WTC11 (cell line): ENCODE measurements around the gene THSD4. TPM values are rescaled to one million over a fixed set of nuclear protein-coding genes. Genes with fewer than 3 reads are reported as not detected.

Experiments used
- ATAC-seq: fragments of 200-7000 bp; cut with Tn5 transposase; 2 replicates; pipeline ENCODE4 v1.10.0; 2021; ENCODE audit warnings: mild to moderate bottlenecking, moderate library complexity
- CTCF ChIA-PET: fragments of 300-600 bp; sonication (Branson Sonifier 250); formaldehyde crosslinking; loops from one replicate; lab custom pipeline; 2021; ENCODE audit warnings: antibody characterized with exemption; lab: Charles Lee
- POLR2A ChIA-PET: fragments of 350-600 bp; sonication (Branson Sonifier 250); formaldehyde crosslinking; loops from one replicate; lab custom pipeline; 2021; ENCODE audit warnings: antibody characterized with exemption; lab: Charles Lee
- DNase-seq: peaks from one replicate; pipeline ENCODE4 v3.0.0; 2021; ENCODE audit warnings: low spot score
- H3K27ac Mint-ChIP-seq: 2 replicates; pipeline ENCODE4 v1.8.0; 2021; ENCODE audit warnings: mixed read lengths
- H3K27me3 Mint-ChIP-seq: 2 replicates; pipeline ENCODE4 v1.8.0; 2021; ENCODE audit warnings: low read depth, mild to moderate bottlenecking, moderate library complexity, mixed read lengths
- H3K36me3 Mint-ChIP-seq: 2 replicates; pipeline ENCODE4 v1.8.0; 2021; ENCODE audit warnings: mixed read lengths
- H3K4me1 Mint-ChIP-seq: 2 replicates; pipeline ENCODE4 v1.8.0; 2022; ENCODE audit warnings: mixed read lengths
- H3K4me3 Mint-ChIP-seq: 2 replicates; pipeline ENCODE4 v1.8.0; 2021; ENCODE audit warnings: mild to moderate bottlenecking, moderate library complexity, mixed read lengths
- H3K9me3 Mint-ChIP-seq: 2 replicates; pipeline ENCODE4 v1.8.0; 2021; ENCODE audit warnings: mixed read lengths
- EMX1 ChIP-seq: fragments of 250-450 bp; sonication (Bioruptor Pico); IDR thresholded peaks from 2 replicates; pipeline ENCODE4 v1.8.0; 2021; ENCODE audit warnings: mild to moderate bottlenecking
- ESRRA ChIP-seq: sonication (generic); formaldehyde crosslinking; IDR thresholded peaks from 2 replicates; pipeline ENCODE4 v1.8.1; 2022; ENCODE audit warnings: mild to moderate bottlenecking, missing genetic modification reagents, borderline replicate concordance
- ETV6 ChIP-seq: sonication (generic); formaldehyde crosslinking; IDR thresholded peaks from 2 replicates; pipeline ENCODE4 v1.8.1; 2022; ENCODE audit warnings: mild to moderate bottlenecking, missing genetic modification reagents
- FOXK1 ChIP-seq: sonication (generic); formaldehyde crosslinking; IDR thresholded peaks from 2 replicates; pipeline ENCODE4 v1.8.0; 2022; ENCODE audit warnings: mild to moderate bottlenecking, moderate library complexity, missing genetic modification reagents
- JUN ChIP-seq: sonication (generic); formaldehyde crosslinking; IDR thresholded peaks from 2 replicates; pipeline ENCODE4 v1.8.0; 2023; ENCODE audit warnings: mild to moderate bottlenecking, missing genetic modification reagents
- KAT7 ChIP-seq: sonication (generic); formaldehyde crosslinking; IDR thresholded peaks from 2 replicates; pipeline ENCODE4 v1.8.1; 2023; ENCODE audit warnings: missing genetic modification reagents, mild to moderate bottlenecking, borderline replicate concordance
- MYBL2 ChIP-seq: sonication (generic); formaldehyde crosslinking; IDR thresholded peaks from 2 replicates; pipeline ENCODE4 v1.8.1; 2023; ENCODE audit warnings: mild to moderate bottlenecking, moderate library complexity, missing genetic modification reagents
- NFE2L1 ChIP-seq: sonication (generic); formaldehyde crosslinking; IDR thresholded peaks from 2 replicates; pipeline ENCODE4 v1.8.1; 2023; ENCODE audit warnings: missing genetic modification reagents
- SMAD3 ChIP-seq: sonication (generic); formaldehyde crosslinking; IDR thresholded peaks from 2 replicates; pipeline ENCODE4 v1.8.0; 2022; ENCODE audit warnings: missing genetic modification reagents, mild to moderate bottlenecking, borderline replicate concordance
- SMAD4 ChIP-seq: sonication (generic); formaldehyde crosslinking; IDR thresholded peaks from 2 replicates; pipeline ENCODE4 v1.8.0; 2022; ENCODE audit warnings: mild to moderate bottlenecking, missing genetic modification reagents
- SP1 ChIP-seq: sonication (generic); formaldehyde crosslinking; conservative IDR thresholded peaks from 2 replicates; pipeline ENCODE4 v1.8.1; 2022; ENCODE audit warnings: missing genetic modification reagents
- TEAD4 ChIP-seq: sonication (generic); formaldehyde crosslinking; IDR thresholded peaks from 2 replicates; pipeline ENCODE4 v1.8.0; 2022; ENCODE audit warnings: mild to moderate bottlenecking, missing genetic modification reagents
- ZNF219 ChIP-seq: sonication (generic); formaldehyde crosslinking; IDR thresholded peaks from 2 replicates; pipeline ENCODE4 v1.8.0; 2023; ENCODE audit warnings: missing genetic modification reagents, mild to moderate bottlenecking, borderline replicate concordance
- ZNF232 ChIP-seq: sonication (generic); formaldehyde crosslinking; IDR thresholded peaks from 2 replicates; pipeline ENCODE4 v1.8.0; 2022; ENCODE audit warnings: mild to moderate bottlenecking, missing genetic modification reagents
- ZNF317 ChIP-seq: sonication (generic); formaldehyde crosslinking; IDR thresholded peaks from 2 replicates; pipeline ENCODE4 v1.8.1; 2023; ENCODE audit warnings: low read depth, mild to moderate bottlenecking, moderate library complexity, missing genetic modification reagents, borderline replicate concordance
- total RNA-seq: library from RNA; stranded (reverse); gene quantifications from 3 replicates; pipeline ENCODE4 v1.2.3, GENCODE V29; 2021
- TF ChIP-seq, protein P1 (sequence below): fragments of 250-450 bp; sonication (Bioruptor Pico); IDR thresholded peaks from 2 replicates; pipeline ENCODE4 v1.9.0; 2021; ENCODE audit warnings: mild to moderate bottlenecking
- TF ChIP-seq, protein P2 (sequence below): sonication (generic); formaldehyde crosslinking; IDR thresholded peaks from 2 replicates; pipeline ENCODE4 v1.8.1; 2022; ENCODE audit warnings: mild to moderate bottlenecking, moderate library complexity, missing genetic modification reagents
- TF ChIP-seq, protein P3 (sequence below): fragments of 200-600 bp; IDR thresholded peaks from 2 replicates; pipeline ENCODE4 v1.8.0; 2022; ENCODE audit warnings: antibody characterized with exemption
- TF ChIP-seq, protein P4 (sequence below): fragments of 250-450 bp; sonication (Bioruptor Pico); IDR thresholded peaks from 2 replicates; pipeline ENCODE4 v1.8.0; 2021; ENCODE audit warnings: mild to moderate bottlenecking
- TF ChIP-seq, protein P5 (sequence below): sonication (generic); formaldehyde crosslinking; IDR thresholded peaks from 2 replicates; pipeline ENCODE4 v1.8.0; 2023; ENCODE audit warnings: mild to moderate bottlenecking, missing genetic modification reagents

THSD4 gene
- total RNA-seq, 1 experiment from 2014 or later: 7.8 TPM

DNA sequence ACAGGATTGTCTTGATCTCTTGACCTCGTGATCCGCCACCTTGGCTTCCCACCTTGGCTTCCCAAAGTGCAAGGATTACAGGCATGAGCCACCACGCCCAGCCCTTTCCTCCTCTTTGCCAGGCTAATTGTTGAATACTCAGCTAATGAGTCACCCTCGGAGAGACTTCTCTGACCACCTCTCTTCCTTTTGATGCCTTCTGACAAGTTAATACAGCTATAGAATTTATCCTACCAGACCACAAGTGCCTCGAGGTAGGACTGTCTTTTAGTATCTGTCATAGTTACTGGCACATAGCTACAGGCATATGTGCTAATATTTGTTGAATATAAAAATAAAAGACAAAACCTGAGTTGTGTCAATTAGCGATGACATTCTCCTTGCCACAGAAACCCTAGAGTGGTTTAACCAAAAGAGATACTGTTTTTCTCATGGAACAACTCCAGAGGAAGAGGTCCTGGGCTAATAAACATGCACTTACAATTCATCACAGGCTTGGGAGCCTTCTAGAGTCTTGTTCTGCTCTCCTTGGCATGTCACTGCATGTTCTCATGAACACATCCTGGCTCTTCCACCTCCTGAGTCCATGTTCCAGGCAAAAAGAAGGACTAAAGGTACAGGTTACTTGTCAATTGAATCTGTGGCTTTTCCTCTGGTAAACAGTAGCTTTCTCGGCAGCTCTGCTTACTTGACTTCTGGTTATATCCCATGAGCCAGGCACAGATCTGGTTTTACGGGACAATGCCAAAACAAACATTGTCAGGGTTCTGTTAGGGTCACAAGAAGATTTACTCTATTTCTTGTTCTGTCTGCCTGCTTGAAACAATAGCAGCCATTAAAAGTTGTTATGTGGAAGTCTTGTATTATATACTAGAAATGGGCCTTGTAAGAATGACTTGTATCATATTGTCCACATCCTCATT, 332.3 kb downstream of the THSD4 start:
- CTCF ChIA-PET: interaction anchor here (0.7 to 1.1 kb wide), 2 partner anchors 13 to 61 kb away, joined by 3 to 4 read pairs; no protein-coding TSS in a partner anchor
- H3K36me3 Mint-ChIP-seq: no peaks in the 10 kb centered on the region
- H3K27ac Mint-ChIP-seq: no peak overlapping the region
- DNase-seq (no peak), ATAC-seq (no peak)
- H3K4me1 Mint-ChIP-seq: peaks cover 17% of the 10 kb centered on the region
- H3K4me3 Mint-ChIP-seq: no peak overlapping the region
- no peak for TF ChIP-seq EMX1
- TF ChIP-seq, protein P1, sequence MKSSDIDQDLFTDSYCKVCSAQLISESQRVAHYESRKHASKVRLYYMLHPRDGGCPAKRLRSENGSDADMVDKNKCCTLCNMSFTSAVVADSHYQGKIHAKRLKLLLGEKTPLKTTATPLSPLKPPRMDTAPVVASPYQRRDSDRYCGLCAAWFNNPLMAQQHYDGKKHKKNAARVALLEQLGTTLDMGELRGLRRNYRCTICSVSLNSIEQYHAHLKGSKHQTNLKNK (CRISPR knock-in tag): no peak
- TF ChIP-seq, protein P2, sequence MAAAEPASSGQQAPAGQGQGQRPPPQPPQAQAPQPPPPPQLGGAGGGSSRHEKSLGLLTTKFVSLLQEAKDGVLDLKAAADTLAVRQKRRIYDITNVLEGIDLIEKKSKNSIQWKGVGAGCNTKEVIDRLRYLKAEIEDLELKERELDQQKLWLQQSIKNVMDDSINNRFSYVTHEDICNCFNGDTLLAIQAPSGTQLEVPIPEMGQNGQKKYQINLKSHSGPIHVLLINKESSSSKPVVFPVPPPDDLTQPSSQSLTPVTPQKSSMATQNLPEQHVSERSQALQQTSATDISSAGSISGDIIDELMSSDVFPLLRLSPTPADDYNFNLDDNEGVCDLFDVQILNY (CRISPR knock-in tag): no peak
- TF ChIP-seq ZNF232 (CRISPR knock-in tag): no peak
- no peak for TF ChIP-seq KAT7
- POLR2A ChIA-PET: no interaction called here
- H3K9me3 Mint-ChIP-seq: no peaks in the 10 kb centered on the region
- H3K27me3 Mint-ChIP-seq: no peaks in the 10 kb centered on the region

DNA sequence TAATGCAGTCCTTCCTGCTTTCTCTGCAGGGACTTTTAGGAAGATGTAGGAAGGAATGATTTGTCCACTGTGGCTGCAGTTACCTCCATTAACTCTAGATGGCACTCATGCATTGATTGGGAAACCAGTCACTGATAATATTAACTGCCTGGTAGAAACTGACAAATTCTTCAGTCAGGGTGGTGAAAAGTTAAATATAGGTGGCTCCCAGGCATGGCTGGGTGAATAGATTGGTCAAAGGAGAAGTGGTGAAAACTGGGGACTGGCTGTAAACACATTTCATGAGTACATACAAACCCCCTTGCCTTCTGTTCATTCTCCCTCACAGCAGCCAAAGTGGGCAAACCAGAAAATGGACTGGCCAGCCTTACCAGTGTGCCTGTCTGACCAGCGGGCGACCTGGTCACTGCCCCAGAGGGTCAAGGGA, 333.4 kb downstream of the THSD4 start:
- Mint-ChIP-seq H3K4me3 (no peak overlapping the region), H3K27ac (no peak overlapping the region), H3K36me3 (no peaks in the 10 kb centered on the region), H3K9me3 (no peaks in the 10 kb centered on the region), H3K27me3 (no peaks in the 10 kb centered on the region), H3K4me1 (peaks cover 6% of the 10 kb centered on the region)
- ChIA-PET CTCF (interaction anchor here (1.0 to 2.2 kb wide), 3 partner anchors 14 to 353 kb away, joined by 3 to 6 read pairs (median 3); no protein-coding TSS in a partner anchor), POLR2A (no interaction called here)
- ATAC-seq (peak; percentile 70), DNase-seq (peak; percentile 61)
- no peak for TF ChIP-seq JUN (CRISPR knock-in tag)
- TF ChIP-seq, protein P3, sequence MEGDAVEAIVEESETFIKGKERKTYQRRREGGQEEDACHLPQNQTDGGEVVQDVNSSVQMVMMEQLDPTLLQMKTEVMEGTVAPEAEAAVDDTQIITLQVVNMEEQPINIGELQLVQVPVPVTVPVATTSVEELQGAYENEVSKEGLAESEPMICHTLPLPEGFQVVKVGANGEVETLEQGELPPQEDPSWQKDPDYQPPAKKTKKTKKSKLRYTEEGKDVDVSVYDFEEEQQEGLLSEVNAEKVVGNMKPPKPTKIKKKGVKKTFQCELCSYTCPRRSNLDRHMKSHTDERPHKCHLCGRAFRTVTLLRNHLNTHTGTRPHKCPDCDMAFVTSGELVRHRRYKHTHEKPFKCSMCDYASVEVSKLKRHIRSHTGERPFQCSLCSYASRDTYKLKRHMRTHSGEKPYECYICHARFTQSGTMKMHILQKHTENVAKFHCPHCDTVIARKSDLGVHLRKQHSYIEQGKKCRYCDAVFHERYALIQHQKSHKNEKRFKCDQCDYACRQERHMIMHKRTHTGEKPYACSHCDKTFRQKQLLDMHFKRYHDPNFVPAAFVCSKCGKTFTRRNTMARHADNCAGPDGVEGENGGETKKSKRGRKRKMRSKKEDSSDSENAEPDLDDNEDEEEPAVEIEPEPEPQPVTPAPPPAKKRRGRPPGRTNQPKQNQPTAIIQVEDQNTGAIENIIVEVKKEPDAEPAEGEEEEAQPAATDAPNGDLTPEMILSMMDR: peak; percentile 64

DNA sequence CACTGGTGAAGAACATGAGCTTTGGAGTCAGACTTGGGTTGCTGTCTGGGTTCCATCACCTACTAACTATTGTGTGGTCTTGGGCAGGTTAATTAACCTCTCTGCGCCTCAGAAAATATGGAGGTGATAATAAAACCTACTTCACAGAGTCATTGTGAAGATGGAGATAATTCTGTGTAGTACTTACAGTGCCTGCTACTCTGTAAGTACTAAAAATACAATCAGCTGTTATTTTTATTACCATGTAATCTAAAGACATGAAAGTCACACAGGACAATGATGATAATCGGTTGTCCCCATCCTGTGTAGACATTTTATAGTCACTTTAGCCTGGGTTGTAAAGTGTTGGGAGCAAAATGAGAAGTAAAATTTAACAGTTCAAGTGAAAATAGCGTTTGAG, 334.1 kb downstream of the THSD4 start:
- CTCF ChIA-PET: interaction anchor here (0.6 to 2.2 kb wide), 5 partner anchors 14 to 352 kb away, joined by 3 to 7 read pairs (median 4); no protein-coding TSS in a partner anchor

More for the DNA sequence above, 334.1 kb downstream of the THSD4 start:
- DNase-seq: no peak
- Mint-ChIP-seq H3K4me1 (peaks cover 6% of the 10 kb centered on the region; the same call in 1 of the 2 replicates), H3K4me3 (no peak overlapping the region), H3K9me3 (no peaks in the 10 kb centered on the region), H3K27ac (no peak overlapping the region), H3K36me3 (no peaks in the 10 kb centered on the region), H3K27me3 (no peaks in the 10 kb centered on the region)
- no peak for ATAC-seq
- POLR2A ChIA-PET: no interaction called here
- TF ChIP-seq, protein P4, sequence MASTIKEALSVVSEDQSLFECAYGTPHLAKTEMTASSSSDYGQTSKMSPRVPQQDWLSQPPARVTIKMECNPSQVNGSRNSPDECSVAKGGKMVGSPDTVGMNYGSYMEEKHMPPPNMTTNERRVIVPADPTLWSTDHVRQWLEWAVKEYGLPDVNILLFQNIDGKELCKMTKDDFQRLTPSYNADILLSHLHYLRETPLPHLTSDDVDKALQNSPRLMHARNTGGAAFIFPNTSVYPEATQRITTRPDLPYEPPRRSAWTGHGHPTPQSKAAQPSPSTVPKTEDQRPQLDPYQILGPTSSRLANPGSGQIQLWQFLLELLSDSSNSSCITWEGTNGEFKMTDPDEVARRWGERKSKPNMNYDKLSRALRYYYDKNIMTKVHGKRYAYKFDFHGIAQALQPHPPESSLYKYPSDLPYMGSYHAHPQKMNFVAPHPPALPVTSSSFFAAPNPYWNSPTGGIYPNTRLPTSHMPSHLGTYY (CRISPR knock-in tag): no peak
- TF ChIP-seq ESRRA (no peak), SMAD4 (no peak), ZNF219 (CRISPR knock-in tag) (no peak), MYBL2 (CRISPR knock-in tag) (no peak), FOXK1 (no peak), ETV6 (CRISPR knock-in tag) (no peak), SP1 (CRISPR knock-in tag) (no peak), SMAD3 (CRISPR knock-in tag) (no peak), NFE2L1 (CRISPR knock-in tag) (no peak), ZNF317 (CRISPR knock-in tag) (no peak), TEAD4 (CRISPR knock-in tag) (no peak)
- TF ChIP-seq, protein P5, sequence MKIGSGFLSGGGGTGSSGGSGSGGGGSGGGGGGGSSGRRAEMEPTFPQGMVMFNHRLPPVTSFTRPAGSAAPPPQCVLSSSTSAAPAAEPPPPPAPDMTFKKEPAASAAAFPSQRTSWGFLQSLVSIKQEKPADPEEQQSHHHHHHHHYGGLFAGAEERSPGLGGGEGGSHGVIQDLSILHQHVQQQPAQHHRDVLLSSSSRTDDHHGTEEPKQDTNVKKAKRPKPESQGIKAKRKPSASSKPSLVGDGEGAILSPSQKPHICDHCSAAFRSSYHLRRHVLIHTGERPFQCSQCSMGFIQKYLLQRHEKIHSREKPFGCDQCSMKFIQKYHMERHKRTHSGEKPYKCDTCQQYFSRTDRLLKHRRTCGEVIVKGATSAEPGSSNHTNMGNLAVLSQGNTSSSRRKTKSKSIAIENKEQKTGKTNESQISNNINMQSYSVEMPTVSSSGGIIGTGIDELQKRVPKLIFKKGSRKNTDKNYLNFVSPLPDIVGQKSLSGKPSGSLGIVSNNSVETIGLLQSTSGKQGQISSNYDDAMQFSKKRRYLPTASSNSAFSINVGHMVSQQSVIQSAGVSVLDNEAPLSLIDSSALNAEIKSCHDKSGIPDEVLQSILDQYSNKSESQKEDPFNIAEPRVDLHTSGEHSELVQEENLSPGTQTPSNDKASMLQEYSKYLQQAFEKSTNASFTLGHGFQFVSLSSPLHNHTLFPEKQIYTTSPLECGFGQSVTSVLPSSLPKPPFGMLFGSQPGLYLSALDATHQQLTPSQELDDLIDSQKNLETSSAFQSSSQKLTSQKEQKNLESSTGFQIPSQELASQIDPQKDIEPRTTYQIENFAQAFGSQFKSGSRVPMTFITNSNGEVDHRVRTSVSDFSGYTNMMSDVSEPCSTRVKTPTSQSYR: no peak
